ES-I3 (cell line): ENCODE measurements around the gene GNAT1.

Experiments used
- H3K36me3 ChIP-seq: 2 replicates; pipeline ENCODE4 v1.6.1; 2013; ENCODE audit warnings: mild to moderate bottlenecking, low read length, control low read depth, moderate library complexity; ENCODE audit not compliant: insufficient read depth
- H3K4me1 ChIP-seq: 2 replicates; pipeline ENCODE4 v1.6.1; 2013; ENCODE audit warnings: mild to moderate bottlenecking, control low read depth, low read length; ENCODE audit not compliant: insufficient read depth
- H3K9ac ChIP-seq: 2 replicates; pipeline ENCODE4 v1.6.1; 2013; ENCODE audit warnings: low read depth, mild to moderate bottlenecking, low read length, moderate library complexity
- H3K9me3 ChIP-seq: 2 replicates; pipeline ENCODE4 v1.6.1; 2013; ENCODE audit warnings: mild to moderate bottlenecking, low read length, moderate library complexity; ENCODE audit not compliant: control insufficient read depth, insufficient read depth

GNAT1 gene

GRCh38 chr3:50167069-50167840 is 24.2 kb upstream of the GNAT1 start:
- peaks cover 36% of the 10 kb centered on the region for H3K4me1 ChIP-seq
- H3K36me3 ChIP-seq = no peaks in the 10 kb centered on the region
- no peaks in the 10 kb centered on the region for H3K9me3 ChIP-seq
- H3K9ac ChIP-seq = no peak overlapping the region

GRCh38 chr3:50167841-50168209 is 23.6 kb upstream of the GNAT1 start:
- Histone ChIP-seq H3K4me1 (peaks cover 36% of the 10 kb centered on the region), H3K36me3 (no peaks in the 10 kb centered on the region), H3K9ac (no peak overlapping the region), H3K9me3 (no peaks in the 10 kb centered on the region)

DNA sequence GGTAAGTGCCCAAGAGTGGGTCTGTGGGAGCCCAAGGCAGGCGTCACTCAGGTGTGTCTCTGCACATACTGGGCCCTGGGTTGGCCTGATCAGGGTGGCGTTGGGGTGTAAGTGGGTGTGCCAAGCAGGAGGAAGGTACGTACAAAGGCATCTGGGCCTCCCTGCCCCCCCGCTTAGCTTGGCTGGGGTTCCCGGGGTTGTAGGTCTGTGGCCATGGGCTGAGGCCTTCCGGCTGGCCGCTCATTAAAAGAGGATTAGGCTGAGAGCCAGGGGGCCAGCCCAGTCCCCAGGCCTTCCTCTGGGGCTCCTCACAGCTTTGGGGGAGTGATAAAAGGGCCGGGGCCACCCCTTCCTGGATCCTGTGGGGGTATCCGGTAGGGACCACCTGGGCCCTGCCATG is 23.0 kb upstream of the GNAT1 start:
- Histone ChIP-seq H3K36me3 (no peaks in the 10 kb centered on the region), H3K9me3 (no peaks in the 10 kb centered on the region), H3K4me1 (peaks cover 36% of the 10 kb centered on the region), H3K9ac (no peak overlapping the region)

GRCh38 chr3:50168791-50169190 is 22.6 kb upstream of the GNAT1 start:
- H3K9ac ChIP-seq = no peak overlapping the region
- 0 out of 2 replicates have a peak, but pooled peaks cover 1% of the 10 kb centered on the region for H3K36me3 ChIP-seq
- H3K4me1 ChIP-seq = peaks cover 36% of the 10 kb centered on the region
- no peaks in the 10 kb centered on the region for H3K9me3 ChIP-seq

DNA sequence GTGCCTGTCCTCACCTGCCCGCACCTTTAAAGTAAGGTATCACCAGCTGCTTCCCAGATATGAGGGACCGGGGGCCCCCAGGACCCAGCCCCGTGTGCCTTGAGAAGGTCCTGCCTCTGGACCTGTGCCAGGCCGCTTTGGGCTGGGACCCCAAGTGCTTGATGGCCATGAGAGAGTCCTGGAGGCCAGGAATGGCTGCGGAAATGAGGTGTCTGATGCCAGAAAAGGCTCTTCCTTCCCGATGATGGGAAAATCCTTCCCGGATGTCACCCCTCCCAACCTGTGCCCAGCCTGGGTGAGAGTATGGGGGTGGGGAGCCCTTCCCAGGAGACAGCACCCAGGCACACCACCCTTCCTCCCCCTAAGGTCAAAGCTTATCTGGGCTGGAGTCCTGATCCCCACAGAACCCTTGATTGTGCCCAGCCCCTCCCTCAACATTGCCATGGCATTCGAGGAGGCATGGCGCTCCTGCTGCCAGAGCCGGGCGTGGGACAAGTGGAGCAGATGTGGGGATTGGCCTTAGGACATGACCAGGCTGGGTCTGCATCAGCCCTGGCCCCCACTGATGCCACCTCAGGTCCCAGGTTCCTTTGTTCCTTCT is 22.1 kb upstream of the GNAT1 start:
- Histone ChIP-seq H3K36me3 (peaks cover 3% of the 10 kb centered on the region; the same call in 1 of the 2 replicates), H3K9me3 (no peaks in the 10 kb centered on the region), H3K4me1 (peaks cover 36% of the 10 kb centered on the region), H3K9ac (no peak overlapping the region)

DNA sequence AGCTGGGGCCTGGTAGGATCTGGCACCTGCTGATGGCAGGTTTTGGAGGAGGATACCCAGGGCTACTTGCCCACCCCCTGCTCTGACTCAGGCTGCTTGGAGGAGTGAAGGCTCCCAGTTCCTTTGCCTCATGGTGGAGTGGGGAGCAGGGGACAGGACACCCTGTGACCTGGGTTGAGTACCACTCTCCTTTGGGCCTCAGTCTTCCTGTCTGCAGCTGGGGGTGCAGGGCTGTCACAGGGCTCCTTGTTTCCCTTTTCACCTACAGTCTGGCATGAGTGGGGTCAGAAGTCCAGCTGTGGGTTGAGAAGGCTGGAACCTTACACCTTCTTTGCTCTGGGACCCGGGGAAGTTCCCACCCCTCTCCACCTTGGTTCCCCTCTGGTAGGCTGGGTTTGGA is 21.6 kb upstream of the GNAT1 start:
- Histone ChIP-seq H3K36me3 (peaks cover 6% of the 10 kb centered on the region; the same call in 1 of the 2 replicates), H3K4me1 (peaks cover 32% of the 10 kb centered on the region), H3K9ac (no peak overlapping the region), H3K9me3 (no peaks in the 10 kb centered on the region)

- no peak overlapping the region for H3K9ac ChIP-seq
- H3K9me3 ChIP-seq = no peaks in the 10 kb centered on the region
- peaks cover 6% of the 10 kb centered on the region; the same call in 1 of the 2 replicates for H3K36me3 ChIP-seq
- H3K4me1 ChIP-seq = peaks cover 23% of the 10 kb centered on the region
These were observed 20.7 kb upstream of the GNAT1 start for GRCh38 chr3:50170689-50171088.

DNA sequence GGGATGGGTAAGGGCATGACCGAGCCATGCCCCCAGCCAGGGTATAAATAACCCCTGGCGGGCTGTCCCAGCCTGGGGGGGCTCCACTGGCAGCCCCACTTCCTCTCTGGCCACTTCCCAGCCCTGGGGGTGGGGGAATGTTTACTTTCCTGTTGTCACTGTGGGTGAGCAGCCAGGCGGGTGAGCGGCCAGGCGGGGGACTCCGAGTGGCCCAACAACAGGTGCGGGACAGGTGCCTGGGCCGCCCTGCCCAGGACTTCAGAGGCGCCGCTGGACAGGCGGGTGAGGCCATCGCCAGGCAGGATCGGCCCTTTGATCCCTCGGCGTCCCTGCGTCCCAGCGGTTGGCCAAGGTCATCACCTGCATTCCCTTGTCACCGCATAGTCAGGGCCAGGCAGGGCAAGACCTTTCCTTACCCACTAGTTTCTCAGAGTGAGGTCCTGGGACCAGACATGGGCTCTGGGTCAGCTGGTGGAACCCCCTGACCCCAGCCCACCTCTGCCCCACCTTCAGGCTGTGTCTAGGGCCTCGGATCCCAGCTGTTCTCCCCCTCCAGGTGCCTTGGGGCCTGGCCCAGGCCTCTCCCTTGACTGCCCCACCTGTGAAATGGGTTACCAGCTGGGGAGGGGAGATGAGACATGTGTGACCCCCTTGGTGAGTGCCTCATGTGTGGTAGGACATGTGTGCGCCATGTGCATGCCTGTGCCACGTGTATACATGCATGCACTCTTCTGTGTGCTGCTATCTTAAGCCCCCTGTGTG is 19.7 kb upstream of the GNAT1 start:
- Histone ChIP-seq H3K9me3 (no peaks in the 10 kb centered on the region), H3K9ac (no peak overlapping the region), H3K36me3 (peaks cover 6% of the 10 kb centered on the region; the same call in 1 of the 2 replicates), H3K4me1 (peaks cover 14% of the 10 kb centered on the region)

DNA sequence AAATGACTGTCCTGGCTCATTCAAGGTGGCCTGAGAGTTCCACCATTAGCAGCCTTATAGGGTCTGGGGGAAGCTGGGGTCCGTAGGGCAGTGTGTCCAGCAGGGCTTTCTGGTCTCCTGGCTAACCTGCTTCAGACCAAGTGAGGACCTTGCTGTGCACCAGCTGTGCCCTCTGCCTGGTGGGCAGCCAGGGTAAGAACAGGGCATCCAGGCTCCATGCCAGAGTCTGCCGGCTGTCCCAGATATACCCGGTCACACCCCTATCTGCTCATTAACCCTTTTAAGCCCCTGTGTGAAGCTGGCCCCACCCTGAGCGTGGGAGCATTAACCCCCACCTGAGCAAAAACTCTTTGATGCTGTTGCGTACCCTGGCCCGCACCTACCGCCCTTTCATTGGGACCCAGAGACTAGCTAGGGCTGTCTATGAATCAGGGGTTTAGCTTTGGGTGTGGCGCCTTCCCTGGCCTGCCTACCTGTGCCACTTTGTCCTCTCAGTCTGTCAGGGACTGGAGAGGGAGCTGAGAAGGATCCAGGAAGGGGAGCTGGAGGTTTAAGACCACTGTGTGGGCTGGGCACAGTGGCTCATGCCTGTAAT is 18.7 kb upstream of the GNAT1 start:
- peaks cover 6% of the 10 kb centered on the region; the same call in 1 of the 2 replicates for H3K4me1 ChIP-seq
- H3K9me3 ChIP-seq = no peaks in the 10 kb centered on the region
- peaks cover 6% of the 10 kb centered on the region; the same call in 1 of the 2 replicates for H3K36me3 ChIP-seq
- H3K9ac ChIP-seq = no peak overlapping the region

GRCh38 chr3:50173685-50174516 is 17.5 kb upstream of the GNAT1 start:
- peaks cover 6% of the 10 kb centered on the region; the same call in 1 of the 2 replicates for H3K36me3 ChIP-seq
- no peaks in the 10 kb centered on the region; the same call in 1 of the 2 replicates for H3K4me1 ChIP-seq
- H3K9me3 ChIP-seq = no peaks in the 10 kb centered on the region
- H3K9ac ChIP-seq = no peak overlapping the region

GRCh38 chr3:50174517-50174895 is 16.9 kb upstream of the GNAT1 start:
- no peaks in the 10 kb centered on the region; the same call in 1 of the 2 replicates for H3K4me1 ChIP-seq
- H3K9me3 ChIP-seq = no peaks in the 10 kb centered on the region
- H3K9ac ChIP-seq = no peak overlapping the region
- H3K36me3 ChIP-seq = peaks cover 6% of the 10 kb centered on the region; the same call in 1 of the 2 replicates

GRCh38 chr3:50174947-50175524 is 16.4 kb upstream of the GNAT1 start:
- no peaks in the 10 kb centered on the region; the same call in 1 of the 2 replicates for H3K4me1 ChIP-seq
- H3K9ac ChIP-seq = no peak overlapping the region
- H3K9me3 ChIP-seq = no peaks in the 10 kb centered on the region
- peaks cover 6% of the 10 kb centered on the region; the same call in 1 of the 2 replicates for H3K36me3 ChIP-seq

DNA sequence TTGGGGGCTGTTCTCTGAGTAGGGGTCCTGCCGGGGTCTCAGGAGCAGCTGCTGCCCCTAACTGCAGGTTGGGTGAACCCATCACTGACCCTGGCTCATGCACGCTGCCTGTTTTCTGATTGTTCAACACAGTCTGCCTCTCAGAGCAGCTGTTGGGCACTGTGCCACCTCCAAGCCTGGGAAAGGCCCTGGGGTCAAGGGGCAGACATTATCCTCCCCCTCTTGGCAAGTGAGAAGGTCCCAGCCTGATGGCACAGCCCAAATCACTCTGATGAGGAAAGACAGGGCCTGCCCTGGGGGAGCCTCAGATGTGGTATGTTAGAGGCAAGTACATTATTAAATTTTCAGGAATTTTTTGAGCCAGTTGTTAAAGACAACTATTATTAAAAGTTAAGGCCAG is 14.1 kb upstream of the GNAT1 start:
- no peaks in the 10 kb centered on the region for H3K9me3 ChIP-seq
- H3K9ac ChIP-seq = no peak overlapping the region
- no peaks in the 10 kb centered on the region for H3K4me1 ChIP-seq
- peaks cover 6% of the 10 kb centered on the region; the same call in 1 of the 2 replicates for H3K36me3 ChIP-seq
